HG03460 (cell line): ENCODE measurements around the gene RUNX1.
A peak's percentile ranks its signal among the peaks of the same experiment; 100 is the strongest.

ENCODE experiments used
- ATAC-seq: cut with Tn5 transposase; IDR thresholded peaks from one replicate; pipeline ENCODE4 v1.9.1; 2021; ENCODE audit not compliant: unreplicated experiment

The RUNX1 gene

DNA sequence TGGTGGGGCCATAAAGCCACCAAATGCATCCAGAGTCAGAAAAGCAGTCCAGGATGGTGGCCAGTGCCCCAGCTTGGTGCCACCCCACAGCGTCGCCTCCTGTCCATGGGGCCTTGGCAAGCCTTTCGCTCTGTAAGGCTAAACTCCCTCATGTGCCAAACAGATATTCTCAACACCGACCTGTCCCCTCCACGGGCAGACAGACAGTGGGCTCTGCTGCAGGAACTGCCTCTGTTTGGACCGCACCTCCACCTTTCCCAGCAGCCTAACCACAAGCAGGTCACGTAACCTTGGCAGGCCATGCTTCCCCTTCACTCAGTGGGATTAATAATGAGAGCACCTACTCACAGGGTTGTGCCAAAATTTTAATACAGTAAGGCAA, 11.7 kb downstream of the RUNX1 start:
- no peak for ATAC-seq

DNA sequence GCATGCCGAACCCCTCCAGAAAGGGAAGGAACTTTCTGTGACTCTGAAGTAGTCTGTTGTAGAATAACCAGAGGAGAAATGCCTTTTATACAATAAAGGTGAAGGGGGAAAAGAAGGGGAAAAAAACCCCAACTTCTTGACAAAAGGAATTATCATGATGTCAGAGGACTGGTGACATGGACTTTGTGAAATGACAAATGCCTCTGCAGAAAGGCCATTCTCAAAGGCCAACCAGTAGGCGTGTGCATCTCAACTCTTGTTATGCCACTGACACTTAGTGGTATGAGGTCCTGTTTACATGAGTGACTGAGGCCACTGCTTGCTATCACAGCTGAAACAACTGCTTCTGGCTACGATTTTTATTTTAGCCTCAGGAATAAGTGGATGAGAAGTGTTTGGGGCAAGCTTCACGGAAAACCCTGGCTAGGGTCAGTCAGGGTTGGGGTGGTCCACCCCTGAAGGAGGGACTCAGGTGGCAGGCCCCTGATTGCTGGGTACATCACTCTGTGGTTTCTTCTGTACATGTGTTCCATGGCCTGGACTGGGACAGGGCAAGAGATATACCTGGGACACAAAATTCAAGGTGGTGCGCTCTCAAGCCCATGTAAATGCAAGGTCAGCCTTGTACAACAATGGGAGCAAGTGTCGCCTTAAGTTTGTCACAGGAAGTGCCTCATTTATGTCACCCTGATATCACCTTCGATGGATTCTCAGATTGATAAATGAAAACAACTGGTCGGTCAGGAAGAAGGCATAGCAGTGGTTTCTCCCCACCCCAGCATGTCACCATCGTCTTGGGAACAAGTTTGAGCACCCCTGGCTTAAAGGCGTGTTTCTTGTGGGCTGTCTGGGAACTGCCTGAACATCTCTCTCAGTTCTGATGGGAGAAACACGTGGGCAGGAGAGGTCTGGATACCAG, 12.4 kb downstream of the RUNX1 start:
- ATAC-seq, result no peak

DNA sequence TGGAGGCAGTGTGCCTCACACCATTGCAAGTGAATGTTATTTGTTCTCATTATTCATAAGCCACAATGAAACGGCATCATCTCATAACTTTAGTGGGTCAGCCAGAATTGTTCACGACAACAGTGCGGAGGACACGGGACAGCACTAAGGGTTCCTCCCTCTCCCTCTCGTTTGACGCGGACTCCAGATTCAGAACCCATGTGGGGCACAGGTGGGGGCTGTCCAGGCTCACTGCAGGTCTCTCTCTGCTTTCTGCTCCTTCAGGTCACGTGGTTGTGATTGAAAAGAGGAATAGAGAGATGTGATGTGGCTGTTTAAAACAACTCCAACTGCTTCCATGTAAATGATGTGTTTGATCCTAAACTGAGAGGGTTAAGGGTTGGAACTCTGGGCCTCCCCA, 13.5 kb downstream of the RUNX1 start:
- no peak for ATAC-seq

DNA sequence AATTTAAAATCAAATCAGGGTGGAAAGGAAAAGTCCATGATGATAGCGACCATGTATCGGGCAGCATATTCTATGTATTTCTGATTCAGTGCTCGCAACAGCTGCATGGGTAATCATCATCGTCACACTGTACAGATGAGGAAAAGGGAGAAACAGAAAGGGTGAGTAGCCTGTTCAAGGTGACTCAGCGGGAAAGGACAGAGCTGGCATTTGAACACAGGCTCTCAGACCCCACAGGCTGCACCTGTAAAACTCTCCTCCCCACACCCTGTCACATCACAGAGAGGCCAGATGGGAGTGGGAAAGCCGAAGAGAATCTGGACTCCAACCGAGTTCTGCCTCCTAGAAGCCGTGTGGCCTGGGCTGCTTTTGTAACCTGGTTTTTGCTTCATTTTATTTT, 14.0 kb downstream of the RUNX1 start:
- ATAC-seq, result no peak

DNA sequence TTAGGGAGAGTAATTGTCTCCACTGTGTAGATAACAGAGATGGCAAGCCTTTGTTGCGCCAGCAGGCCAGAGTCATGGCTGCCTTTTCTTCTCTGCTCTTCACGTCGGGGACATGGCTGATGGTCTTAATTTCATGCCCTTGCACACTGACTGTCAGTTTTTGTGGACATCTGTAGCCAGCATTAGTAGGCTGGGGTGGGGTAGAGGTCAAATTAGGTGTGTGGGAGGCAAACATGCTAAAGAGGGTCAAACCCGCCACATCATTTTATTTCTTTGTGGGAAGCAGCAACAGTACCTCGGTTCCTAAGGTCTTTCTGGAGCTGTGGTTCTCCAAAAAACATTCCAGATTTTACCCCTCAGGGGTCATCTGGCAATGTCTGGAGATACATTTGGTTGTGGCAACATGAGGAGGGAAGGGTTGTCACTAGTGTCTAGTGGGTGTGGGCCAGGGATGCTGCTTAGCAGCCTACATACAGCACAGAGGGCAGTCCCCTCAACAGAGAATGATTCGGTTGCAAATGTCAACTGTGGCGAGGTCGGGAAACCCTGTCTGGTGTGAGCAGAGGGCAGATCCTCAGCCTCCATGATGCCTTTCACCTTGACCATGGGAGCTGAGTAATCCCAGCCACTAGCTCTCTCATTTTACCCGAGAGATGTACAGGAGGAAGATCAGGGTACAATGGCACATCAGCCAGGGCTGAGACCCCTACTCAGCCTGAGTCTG, 14.7 kb downstream of the RUNX1 start:
- ATAC-seq, result no peak

DNA sequence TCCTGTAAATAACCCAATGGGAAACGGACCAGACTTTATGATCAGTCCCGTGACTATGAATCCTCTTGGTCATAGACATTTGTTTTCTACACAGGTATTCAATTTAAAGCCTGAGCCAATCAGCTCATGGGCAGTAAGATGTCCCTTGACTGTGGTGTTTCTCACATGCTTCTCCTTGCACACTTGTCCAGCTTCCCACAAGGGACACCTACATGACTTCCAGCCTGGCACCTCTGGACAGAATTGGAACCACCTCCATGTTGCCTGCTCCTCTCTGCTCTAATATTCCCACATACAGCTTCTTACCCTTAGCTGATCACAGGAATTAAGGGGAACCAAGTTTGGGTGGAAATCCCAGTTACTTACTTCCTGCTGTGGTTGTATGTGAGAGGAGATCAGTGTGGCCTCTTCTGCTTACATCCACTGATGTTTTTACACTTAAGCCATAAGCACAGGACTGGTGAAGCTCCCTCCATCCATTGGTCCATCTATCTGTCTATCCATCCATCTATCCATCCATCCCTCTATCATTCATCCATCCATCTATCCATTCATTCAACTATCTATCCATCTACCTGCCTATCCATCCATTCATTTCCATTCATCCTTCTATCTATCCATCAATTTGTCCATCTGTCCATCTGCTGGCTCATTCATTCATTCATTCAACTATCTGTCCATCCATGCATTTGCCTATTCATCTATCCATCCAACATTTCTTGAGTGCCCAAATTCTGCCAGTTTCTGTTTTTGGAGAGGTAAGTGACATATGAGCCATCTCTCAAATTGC, 16.4 kb downstream of the RUNX1 start:
- no peak for ATAC-seq

DNA sequence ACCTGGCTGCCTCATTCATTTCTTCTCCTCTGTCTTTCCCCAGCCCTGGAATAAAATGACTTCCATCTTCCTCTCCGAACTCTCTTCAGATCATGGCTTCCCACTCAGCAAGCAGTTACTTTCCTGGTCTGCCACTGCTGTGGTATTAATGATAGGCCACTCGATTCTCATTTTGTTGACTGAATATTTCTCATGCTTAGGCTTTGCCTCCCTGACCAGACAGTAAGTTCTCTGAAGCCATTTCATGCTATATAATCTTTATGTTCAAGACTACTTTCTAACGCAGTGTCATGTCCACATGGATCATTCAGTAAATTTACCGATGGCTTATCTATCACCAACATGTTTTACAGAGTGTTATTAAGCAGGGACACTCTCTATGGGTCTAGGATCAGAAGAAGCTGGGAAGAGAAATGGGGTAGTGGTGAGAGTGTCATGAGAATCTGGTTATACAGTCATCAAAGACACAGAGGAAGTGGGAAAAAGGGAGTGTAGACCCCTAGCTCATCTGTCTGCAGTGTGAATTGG, 20.6 kb downstream of the RUNX1 start:
- no peak for ATAC-seq

DNA sequence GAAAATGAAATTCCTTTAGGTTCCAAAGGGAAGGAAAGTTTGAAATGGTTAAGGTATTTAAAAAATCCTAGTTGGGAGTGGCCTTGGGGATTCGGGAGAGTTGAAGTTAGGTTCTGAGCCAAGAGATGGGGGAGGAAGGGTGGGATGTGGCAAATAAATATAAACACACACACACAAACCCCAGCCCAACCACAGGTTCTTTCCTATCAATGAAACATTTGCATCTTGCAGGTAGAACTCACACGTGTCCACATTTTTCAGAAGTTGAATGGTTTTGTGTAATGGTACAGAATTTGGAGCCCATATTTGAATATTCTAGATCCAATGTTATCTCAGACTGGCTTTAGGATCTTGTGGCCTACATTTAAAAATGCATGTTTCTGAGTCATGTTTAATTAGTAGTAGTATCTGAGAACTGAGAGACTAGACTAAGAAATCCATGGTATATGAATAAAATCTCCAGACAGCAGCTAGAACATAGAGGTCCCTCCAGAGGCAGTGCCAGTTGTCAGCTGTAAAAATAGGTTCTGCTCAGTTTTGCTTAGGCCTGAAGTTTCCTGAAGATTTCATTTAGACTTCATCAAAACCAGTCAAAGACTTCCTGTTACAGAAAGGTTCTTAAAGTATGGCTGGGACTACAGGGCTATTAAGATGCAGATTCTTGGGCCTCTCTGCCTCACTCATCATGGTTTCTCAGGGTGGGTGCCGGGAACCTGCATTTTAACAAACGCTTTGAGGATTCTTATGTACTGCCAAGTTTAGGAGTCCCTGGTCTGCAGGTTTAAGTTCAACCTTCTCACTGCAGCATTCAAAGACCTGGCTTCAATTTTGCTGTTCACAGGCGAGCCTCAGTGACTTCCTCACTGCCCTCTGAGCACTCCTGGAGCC, 21.3 kb downstream of the RUNX1 start:
- no peak for ATAC-seq

DNA sequence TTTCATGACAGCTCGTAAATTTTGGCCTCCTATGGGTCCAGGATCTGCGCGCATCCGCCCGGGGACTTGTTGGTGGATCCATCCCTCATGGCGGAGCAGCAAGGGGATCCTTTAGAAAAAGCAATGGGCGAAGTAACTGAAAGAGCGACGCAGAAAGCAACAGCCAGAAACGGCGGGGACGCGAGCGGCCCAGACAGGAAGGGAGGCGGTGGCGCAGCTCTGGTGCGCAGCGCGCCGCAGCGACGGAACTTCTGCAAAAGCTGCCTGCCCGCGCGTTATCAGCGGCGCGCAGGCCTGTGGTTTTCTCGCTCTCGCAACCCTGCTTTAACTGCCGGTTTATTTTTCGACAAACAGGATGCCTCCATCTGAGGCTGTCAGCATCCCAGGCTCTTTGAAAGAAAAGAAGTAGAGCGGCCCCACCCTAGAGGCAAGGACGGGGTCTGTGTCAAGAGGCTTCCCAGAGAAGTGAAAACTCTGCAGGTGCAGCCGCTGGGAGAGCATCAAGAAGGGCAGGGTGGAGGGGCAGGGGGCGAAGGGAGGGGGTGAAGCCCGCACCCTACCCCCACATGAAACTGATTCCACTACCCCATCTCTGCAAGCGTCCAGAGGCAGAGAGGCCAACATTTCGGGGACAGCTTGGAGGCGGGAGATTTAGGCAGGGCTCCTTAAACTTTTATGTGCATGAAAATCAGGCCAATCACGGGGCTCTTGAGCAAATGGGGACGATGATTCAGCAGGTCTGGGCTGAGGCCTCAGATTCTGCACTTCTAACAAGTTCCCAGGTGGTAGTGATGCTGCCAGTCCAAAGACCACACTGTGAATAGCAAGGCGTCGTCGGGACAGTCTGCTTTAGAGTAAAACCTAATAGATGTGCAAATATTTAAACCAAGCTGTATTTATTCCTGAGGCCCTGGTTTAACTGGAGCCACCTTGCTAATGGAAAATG, 22.2 kb downstream of the RUNX1 start:
- ATAC-seq, result peak; percentile 67

DNA sequence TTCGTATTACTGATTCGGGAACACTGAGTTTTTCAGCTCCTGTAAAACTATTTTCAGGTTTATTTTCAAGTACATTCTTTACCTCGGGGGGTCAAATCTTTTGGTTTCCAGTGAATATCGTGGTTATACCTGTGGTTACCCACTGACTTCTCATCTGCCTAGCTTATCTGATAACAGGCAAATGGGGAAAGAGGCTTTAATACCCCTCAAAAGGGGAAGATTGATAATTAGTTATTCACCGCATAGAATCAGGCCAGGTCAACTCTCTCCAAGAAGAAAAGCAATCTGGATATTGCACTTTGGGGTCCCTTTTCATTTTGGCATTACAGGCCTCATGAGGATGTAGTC, 23.0 kb downstream of the RUNX1 start:
- ATAC-seq, result no peak

DNA sequence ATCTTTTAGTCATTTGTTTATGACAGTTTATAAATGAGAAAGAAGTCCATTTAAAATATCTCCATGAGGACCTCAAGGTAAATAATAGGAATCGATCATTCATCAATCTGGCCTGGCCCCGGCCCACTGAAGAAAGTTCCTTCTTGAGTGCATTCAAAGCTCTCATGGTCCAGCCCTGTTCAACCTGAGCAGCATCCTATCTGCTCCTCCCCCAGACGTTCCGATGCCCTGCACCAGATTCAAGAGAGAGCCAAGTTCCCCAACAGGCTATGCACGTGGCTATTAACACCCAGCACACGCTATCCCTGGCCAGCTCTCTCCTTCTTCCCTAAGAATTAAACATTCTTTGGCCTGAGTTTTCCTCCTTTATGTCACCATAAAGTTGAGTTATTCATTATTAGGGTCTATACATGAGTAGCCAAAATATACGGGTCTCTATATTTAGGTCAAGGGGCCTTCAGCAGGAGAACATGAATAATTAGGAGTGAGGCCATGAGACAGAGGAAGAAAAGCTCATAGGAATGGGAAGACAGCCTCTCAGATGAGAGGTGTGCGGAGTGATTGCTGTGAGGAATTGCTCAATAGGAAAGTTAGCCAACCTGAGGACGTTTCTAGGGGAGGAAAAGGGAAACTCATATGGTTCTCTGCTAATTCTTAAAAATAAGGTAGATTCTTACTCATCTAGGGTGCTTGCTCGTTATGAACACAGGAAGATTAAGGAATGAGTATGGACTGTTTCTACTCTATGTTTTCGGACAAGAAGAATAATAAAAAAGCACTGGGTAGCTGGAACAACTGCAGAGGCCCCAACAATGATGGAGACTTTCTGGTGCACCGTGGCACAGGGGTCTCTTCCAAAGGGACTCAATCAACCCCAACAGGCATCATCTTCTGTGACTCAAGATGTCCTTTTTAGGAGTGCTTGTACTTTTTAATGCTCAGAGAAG, 23.6 kb downstream of the RUNX1 start:
- ATAC-seq, result no peak

DNA sequence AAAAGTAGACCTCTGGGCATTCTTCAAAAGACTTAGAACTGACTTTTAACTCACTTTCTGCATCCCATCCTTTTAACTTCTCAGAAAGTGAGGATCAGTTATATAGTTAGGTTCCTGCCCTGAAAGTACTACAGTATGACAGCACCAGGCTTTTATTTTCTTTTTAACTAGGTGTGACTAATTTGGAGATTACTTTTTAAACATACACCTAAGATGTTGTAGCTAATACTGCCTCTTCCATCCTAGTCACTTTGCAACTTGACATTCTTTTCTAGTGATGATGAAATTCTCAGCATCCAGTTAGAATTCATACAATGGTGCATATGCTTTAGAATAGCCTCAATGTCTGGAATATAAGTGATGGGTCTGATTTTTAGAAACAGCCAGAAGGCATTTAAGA, 24.6 kb downstream of the RUNX1 start:
- ATAC-seq, result no peak

DNA sequence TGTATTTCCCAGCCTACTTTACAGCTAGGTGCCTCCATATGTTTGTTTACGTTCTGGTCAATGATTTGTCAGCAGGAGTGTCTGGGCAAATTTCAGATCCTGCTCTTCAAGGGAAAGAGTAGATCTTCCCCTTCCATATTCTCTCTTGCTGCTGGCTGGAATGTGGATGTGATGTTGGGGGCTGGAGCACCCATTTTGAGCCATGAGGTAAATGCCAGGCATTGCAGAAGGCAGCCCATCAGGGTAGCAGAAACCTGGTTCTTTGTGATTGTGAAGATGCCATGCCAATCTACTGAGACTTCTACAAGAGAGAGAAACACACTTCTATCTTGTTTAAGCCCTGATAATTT, 25.1 kb downstream of the RUNX1 start:
- no peak for ATAC-seq

DNA sequence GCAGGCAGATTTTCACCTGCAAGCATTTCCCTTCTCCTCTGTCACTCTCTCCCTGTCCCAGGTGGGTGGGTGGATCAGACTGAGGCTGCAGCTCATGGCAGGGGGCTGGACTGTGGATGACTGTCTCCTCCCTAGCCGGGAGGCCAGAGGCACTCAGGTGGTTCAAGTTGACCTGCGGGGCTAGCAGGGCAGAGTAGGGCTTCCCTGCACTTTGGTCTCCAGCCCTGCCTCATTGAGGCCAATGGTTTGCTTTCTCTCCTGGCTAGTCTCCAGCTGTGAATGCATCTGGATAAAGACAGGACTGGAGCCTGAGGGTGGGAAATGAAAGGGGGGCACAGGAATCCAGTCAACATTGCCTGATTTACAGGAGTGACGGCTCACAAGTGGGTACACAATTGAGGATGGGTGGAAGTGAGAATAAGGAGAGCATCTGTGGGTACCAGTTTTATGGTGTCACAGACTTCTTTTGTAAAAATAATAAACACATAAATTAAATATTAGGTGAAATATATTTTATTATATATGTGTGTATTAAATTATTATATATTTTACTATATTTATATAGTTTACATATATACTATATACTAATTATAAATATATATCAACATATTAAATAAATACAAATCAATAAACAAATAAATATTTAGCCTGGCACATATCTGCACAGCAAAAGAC, 25.6 kb downstream of the RUNX1 start:
- no peak for ATAC-seq

DNA sequence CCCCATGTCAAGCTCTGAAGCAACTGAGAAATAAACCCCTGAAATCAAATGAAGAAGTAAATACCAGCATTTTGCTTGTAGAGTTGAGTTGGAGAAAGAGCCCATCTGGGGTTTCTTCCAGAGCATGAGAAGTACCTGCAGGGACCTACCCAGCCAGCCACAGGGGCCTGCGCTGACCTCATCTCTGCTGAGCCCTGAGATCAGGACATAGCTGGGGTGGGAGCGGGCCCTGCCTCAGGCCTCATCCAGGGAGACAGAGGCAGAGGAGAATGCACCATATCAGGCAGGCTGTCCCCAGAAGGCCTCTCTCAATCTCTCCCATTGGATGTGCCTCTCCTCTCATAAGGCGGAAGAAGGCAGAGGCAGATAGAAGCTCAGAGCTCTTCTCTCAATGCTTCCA, 27.6 kb downstream of the RUNX1 start:
- no peak for ATAC-seq

DNA sequence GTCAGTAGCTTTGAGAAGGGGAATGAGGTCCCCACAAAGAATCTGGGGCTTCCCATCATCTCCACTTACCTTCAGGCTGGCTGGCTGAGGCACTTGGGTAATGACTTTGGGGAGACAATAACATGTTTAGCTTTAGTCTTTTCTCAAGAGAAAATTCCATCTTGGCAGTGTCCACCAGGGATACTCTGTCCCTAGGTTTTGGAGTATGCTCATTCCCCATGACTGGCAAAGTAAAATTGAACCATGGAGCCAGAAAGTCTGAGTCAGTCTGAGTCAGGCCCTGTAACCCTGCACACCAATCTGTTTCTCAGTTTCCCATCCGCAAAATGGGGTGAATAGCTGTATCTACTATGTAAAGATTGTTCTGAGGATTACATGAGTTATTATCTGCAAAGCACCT, 28.2 kb downstream of the RUNX1 start:
- ATAC-seq, result no peak

DNA sequence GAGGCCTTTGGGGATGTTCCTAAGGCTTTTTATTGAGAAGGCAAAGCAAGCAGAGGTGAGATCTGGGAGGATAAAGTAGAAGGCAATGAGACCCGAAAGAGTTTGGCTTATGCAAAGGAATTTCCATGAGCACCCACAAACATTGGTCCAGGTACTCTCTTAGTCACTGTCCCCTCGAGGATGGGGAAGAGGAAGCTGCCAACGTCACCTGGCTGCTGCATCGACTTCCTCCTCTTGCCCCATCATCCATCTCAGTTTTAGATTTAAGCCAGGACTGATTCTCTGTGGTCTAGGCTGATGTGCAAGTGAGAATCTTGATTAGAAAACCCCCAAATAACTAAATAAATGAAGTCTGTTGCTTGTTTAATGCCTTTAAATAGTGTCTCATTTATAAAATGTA, 28.7 kb downstream of the RUNX1 start:
- no peak for ATAC-seq

DNA sequence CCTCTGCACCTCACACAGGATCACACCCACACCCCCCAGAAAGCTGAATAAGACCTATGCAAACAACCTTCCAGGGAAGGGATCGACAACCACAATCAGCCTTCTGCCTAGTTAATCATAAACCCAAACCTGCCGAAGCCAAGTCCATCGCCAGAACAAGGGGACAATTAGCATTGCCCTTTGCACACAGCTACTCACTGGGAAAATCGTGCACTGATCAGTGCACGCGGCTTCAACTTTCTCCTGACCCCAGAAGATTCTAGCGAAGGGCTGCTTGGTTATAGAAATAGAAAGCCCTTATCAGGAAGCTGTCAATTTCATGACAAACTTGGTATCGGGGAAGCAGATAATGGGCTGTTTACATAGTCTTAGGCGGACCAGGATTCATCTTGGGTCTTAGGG, 29.5 kb downstream of the RUNX1 start:
- ATAC-seq, result no peak
